NCI-H446 (cell line): ENCODE results near the gene DLGAP4.

Experiments used
- DNase-seq, 2 experiments: peaks; one replicate each; lab custom pipeline; 2025; lab: John Stamatoyannopoulos, UW

DLGAP4 gene

DNA sequence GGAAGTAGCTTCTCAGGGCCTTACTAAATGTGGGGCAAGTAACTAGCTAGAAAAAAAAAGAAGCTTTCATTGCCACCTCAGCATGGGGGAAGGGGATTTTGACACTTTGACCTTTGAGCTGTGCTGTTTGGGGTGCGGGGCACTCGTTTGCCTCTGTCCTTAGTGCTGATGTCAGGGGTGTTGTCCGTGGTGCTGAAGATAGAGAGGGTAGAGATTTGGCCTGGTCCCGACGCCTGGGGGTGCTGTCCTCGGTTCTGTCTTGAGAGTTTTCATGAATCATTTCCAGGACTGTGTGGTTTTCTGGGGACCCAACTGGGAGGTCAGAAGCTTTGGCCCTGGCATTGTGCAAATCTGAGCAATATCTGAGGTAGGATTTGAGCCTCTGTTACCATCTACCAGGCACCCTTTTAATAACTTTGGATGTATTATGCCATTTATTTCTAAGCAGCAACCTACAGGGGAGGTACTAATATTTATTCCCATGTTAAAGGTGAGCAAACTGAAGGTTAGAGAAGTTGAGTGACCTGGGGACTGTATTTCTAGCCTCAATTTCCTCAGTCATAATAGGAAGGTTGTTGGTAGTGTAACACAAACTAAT is 78.0 kb downstream of the DLGAP4 start:
- no peak for DNase-seq

DNA sequence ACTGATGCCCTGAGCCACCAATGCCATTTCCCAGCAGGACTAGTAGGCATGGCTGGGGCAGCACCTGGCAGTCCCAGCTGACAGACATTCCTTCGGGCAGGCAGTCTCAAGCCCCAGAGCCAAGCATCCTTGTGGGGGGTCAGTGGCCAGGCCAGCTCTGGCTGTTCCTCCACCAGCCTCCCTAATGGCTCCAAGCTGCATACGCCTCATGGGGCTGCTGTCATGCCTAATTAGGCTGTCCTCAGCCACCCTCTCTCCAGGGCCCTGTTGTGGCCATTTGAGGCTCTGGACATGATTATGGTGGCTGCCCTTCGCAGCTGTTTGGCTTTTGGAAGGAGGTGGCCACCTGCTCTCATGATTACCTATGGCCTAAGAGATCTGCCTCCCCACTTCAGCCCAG is 79.4 kb downstream of the DLGAP4 start:
- no peak for DNase-seq

DNA sequence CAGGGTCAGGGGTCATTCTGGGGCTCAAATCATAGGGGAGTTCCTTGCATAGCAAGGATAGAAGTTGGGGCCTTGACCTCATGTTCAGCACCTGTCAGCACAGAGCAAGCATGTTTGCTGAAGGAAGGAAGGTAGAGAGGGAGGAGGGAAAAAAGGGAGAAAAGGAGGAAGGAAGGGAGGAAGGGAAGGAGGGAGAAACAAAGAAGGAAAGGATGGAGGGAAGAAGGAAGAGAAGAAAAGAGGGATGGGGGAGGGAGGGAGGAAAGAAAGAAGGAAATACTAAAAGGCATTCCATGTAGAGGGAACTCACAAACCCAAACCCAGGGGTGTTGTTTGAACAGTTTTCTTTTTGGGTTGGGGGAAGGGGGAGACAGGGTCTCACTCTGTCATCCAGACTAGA is 80.1 kb downstream of the DLGAP4 start:
- no peak for DNase-seq

DNA sequence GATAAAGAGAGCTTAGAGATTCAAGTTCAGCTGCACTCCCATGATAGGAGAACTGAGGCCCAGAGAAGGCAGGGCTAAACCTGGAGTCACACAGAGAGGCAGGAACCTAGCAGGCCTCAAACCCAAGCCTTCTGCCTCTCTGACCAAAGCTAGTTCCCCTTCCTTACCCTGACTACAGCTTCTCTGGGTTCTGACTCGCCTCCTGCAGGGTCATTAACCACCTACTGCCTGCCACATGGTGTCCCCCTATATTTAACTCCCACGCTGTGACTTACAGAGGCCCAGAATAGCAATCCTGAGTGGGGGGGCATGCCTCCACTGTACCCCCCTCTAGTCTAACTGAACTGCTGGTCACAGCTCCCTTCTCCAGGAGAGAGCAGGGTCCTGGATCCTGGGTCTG is 84.1 kb downstream of the DLGAP4 start:
- no peak for DNase-seq

DNA sequence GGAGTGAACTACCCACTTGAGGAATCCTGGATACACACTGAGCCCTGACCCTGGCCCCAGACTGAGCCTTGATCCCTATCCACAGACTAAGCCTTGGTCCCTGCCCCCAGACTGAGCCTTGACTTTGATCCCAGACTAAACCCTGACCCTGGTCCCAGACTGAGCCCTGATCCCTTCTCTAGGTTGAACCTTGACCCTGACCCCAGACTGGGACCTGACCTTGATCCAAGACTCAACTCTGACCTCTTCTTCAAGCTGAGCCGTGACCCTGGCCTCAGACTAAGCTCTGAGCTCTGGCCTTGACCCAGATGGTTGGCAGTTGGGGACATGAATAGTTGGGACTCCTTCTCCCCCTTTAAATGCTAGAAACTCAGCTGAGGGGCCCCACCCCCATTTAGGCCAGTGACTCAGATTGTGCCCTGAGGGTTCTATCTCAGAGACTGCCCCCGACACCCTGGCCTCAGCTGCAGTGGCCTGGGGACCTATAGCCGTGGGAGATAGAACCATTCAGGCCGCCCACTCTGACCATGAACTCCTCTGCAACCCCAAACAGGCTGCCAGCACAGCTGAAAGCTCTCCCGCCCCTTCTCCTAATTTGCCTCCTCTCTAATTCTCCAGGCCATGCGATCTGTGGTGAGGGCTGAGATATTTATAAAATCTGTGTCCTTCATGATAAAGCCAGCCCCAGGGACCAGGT is 84.7 kb downstream of the DLGAP4 start:
- no peak for DNase-seq

DNA sequence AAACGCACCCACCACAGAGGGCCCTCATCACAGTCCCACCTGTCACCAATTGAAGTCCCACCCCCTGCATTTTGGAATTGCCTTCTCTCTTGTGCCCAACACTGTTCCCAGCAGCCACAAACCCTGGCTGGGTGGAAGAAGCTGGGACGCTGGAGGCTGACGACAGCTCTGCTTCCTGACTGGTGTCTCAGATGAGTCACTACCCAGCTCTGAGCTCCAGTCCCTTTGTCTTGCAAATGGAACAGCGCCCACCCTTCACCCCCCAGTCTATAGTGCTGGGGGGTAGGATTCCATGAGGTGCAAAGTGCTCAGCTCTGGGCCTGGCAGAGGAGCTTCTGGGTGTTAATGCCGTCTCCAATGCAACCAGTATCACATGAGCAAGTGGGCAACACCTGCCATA is 85.3 kb downstream of the DLGAP4 start:
- DNase-seq, result no peak

DNA sequence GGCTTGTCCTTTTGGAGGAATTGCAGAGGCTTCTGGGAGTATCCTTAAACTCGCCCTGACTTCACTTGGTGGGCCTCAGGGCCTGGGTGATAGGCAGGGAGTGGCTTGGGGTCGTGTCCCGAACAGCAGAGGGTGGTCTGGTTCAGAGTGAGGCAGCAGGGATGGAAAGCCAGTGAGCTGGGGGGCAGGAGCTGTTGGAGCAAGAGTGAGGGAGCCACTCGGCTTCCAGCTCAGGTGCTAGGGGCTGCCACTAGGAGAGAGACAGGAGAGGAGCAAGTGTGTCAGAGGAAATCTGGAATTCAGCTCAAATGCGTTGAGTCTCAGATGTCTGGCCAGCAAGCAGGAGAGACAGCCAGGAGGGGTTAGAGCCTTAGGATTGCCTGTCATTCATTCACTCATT is 85.8 kb downstream of the DLGAP4 start:
- DNase-seq, result no peak

DNA sequence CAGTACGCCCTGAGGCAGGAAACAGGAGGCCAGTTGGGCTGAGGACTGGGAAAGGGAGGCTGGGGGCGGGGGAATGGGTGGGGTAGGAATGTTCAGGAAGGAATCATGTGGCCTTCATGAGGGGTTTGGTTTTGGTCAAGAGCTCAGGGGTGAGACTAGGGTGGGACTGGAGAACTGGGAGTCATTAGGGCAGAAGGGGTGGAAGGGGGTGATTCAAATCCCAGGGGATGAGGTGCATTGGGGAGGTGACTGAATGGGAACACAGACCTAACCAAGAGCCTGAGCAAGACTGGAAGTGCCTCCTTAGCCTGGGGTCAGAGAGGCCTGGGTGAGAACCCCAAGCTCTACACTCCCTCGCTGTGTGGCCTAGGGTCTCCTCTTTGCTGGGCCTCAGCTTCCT is 86.8 kb downstream of the DLGAP4 start:
- DNase-seq, result no peak

DNA sequence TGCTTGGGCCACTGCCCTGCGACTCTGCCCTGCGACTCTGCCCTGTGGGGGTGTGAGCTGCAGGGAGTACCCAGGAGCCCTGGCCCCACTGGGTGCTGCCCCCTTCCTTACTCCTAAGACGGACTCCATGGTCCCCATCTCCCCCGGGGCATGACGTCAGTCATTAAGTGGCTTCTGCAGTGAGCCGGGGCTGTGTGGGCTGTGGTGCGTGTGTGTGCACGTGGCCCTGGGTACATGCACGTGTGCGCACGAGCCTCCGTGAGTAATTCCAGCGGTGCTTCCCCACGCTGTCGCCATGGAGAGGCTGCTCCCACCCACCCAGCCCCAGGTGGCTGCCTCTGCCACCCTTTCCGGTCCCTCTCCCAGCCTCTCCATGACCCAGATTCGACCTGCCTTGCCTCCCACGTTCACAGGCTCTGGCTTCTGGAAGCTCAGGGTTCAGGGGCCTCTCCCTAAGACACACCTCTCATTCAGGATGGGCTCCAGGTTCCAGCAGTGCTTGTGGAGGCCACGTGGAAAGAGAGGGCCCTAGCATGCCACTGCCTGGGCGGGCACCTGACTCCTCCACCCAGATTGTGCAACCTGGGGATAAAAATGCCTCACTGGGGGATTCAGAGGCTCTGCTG is 88.3 kb downstream of the DLGAP4 start:
- no peak for DNase-seq

DNA sequence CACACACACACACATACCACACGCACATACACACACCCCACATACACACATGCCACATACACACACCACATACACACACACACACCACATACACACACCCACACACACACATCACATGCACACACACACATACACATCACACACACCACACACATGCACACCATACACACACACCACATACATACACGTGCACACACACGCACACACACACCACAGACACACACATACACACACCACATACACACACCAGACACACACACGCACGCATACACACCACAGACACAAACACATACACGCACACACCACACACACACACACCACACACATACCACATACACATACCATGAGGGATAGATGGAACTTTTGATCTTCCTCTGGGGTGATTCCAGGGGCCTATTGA is 90.2 kb downstream of the DLGAP4 start:
- no peak for DNase-seq

DNA sequence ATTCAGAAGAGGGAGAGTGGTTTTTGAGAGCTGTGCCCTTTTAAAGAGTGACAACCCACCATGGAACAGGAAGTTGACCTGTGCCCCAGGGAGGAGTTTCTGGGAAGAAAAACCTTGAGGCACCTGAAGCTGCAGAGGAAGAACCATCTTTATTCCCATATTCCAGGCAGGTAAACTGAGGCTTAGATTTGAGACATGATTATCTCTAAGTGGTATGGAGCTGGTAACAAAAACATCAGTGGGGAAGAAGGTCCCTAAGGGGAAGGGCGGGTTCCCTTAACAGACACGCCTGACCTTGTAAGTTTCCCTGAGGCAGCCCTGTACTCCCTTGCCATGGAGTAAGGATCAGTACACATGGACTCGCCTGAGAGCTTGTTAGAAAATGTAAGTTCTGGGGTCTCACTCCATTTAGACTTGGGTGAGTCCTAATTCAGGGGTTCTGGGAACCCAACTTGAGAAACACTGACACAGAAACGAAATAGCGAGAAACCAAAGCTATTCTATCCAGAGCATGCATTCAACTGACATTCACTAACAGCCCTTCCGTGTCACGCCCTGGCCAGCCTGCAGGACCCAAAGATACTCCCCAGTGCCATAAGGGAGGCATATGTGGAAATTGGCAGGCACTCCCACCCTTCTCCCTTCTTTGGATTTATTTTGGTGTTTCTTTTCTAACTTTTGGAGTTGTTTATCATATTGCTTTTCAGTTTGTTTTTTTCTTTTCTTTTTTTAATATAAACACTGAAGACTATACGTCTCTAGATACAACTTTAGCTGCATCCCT is 90.9 kb downstream of the DLGAP4 start:
- DNase-seq, result no peak

DNA sequence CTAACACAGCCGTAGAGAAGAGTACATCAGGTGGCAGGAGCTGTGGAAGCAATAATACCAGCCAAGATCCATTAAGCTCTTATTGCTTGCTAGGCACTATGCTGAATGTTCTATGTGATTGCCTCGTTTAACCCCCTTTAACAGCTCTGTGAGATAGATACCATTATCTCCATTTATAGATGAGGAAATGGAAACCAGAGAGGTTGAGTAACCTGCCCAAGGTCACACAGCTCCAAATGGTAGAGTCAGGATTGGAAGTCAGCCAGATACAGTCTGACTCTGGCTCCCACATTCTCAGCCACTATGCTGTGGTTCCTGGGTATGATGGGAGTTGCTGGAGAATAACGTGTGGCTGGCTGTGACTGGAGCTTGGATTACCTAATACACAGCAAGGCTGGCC is 92.4 kb downstream of the DLGAP4 start:
- DNase-seq, result no peak

DNA sequence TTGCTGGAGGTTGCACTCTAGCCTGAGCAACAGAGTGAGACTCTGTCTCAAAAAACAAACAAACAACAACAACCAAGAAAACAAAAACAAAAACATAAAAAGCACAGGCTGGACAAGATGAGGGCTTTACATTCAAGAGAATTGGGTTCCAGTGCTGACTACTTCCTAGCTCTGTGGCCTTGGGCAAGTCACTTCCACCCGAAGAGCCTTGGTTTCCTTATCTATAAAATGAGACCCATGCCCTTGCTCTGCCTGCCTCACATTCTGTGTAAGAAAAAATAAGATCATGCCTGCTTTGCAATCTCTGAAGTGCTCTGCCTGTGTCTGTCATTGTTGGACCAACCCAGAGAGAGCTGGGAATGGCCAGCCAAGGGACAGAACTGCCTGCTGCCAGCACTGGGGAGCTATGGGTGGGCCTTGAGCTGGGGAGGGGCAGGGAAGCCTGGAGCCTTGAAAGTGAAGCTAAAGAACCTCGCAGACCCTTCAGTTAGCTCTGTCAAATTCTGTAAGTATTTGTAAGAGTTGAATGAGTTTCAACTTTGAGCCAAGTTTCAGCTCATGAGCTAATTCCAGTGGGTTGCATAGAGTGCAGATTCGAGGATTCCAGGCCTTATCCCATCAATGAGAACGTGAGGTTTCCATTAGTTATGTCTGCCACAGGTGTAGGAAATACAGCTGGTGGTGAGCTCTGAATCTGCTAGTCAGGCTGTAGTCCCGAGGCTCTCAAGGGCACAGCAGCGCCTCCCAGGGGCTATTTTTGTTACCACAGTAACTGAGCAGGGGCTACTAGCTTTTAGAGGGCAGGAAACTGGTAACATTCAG is 93.2 kb downstream of the DLGAP4 start:
- peak in 1 of 2 experiments; percentile 46 for DNase-seq

DNA sequence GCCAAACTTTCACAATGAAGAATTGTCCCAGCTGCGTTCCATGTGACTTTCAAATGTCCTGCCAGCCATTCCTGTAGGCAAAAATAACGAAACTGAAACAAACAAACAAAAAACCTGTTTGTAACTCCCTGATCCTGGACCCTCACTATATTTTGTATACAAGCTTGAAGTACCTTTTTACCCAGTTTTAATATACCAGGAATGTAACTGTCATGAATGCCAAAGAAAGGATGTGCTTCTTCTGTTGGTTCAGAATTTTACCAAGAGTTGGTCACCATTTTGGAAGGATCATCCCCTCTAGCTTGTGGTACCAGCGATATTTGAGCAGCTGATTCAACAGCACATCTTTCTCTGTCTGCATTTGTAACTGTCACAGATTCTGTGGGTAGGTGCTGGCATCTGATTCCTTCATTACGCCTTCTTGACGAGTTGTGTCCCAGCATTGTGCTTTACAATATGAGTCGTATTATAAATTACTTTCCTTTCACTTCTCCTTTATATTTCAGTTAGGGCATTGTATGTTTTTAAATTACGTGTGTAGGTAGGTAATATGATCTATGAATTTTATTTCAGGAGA is 93.9 kb downstream of the DLGAP4 start:
- DNase-seq, result no peak

DNA sequence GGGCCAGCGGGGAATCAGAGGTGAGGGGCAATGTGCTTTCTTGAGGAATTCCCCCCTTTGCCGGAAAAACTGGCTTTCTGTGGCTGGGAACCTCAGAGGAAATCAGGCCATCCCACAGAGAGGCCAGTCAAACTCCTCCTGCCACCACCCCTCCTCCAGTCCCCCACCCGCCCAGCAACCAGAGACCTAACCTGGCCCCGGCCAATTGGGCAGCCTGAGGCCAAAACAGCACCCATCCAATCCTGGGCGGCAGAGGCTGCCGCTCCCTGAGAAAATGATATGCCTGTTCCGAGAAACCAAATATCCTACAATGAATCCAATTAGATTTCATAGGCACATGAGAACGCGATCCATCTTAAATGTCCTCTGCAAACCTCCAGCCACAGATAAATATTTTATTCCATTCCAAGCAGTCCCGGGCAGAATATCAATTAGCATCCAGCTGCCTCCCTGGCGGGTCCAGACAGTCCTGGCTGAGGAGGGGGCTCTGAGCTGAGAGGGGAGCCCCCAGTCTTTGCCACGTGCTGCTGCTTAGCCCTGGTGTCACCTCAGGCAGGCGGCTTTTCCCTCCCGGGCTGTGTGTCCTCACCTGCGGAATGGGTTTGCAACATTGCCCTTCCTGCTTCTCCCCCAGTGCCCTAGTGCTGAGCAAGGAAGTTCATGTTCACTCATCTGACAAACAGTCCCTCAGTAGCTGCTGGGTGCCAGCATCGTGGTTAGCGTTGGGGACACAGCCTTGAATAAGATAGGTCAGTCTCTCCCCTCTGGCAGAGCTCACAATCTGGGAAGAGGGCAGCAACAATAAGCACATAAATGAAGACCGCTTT is 95.0 kb downstream of the DLGAP4 start:
- no peak for DNase-seq

DNA sequence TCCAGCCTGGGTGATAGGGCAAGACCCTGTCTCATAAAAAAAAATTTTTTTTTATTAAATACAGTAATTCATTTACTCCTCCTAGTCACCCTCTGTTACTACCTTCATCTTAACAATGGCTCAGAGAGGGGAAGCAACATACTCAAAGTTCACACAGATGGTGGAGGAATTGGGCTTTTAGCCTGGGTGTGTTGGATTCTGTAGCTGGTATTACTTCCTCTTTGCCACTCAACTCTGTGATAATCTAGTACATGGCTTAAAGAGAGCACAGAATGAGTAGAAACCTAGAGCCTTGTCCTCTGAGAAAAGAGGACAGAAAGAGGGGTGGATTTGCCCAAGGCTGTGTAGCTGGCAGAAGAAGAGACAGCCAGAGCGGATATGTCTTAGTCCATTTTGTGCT is 96.6 kb downstream of the DLGAP4 start:
- DNase-seq, result no peak

DNA sequence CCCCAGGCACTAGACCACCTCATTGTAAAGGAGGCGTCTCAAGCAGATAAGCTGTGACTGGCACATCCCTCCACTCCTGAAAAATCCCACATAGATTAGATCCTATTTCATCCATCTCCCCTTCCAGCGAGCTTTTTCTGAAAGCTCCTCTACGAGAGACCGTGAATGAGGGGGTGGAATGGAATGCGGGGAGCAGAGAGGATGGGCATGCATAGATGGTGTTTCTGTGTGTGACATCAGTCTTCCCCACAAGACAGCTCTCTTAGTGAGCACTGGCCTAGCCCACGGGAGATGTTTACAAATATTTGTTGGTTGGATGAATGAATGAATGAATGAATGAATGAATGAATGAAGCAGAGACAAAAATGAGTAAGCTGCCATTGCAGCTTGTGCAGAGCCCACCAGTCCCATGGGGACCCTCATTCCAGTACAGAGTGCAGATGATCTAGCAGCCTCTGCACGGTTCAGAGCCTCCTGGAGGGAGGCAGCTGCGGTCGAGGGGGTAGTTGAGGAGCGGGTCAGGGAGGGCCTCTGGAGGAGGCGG is 98.4 kb downstream of the DLGAP4 start:
- no peak for DNase-seq

DNA sequence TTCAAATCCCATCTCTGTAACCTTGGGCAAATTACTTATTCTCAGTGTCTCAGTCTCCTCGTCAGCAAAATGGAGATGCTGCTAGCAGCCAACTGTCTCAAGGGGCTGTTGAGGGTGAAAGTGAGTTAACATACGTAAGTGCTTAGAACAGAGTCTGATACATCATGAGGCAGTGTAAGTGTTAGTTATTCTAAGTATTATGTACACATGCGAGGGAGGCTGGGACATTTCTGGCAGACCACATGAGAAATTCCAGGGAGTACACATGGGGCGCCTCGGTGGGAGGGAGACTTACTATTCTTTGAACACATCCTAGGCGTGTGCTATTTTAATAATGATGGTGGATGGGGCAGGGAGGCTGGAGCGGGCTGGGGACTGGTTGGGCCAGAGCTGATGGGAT is 99.1 kb downstream of the DLGAP4 start:
- no peak for DNase-seq

DNA sequence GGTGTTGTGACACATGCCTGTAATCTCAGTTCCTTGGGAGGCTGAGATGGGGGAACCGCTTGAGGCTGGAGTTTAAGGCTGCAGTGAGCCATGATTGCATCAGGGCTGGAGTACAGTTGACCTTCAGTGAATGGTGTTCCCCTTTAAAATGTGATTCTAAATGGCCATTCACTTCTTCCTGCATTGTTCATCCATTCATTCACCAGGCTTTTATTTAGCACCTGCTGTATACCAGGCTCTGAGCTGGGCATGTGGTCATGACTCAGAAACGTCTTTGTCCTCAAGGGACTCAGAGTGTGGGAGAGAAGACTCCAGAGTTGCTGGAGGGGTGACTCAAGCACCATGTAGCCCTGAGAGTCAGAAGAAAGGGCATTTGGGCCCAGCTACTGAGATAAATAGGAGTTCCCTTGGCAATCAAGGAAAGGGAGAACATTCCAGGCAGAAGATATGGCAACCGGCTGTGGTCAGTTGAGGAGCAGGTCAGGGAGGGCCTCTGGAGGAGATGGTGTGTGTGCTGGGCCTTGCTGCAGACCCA is 101.1 kb downstream of the DLGAP4 start:
- no peak for DNase-seq

DNA sequence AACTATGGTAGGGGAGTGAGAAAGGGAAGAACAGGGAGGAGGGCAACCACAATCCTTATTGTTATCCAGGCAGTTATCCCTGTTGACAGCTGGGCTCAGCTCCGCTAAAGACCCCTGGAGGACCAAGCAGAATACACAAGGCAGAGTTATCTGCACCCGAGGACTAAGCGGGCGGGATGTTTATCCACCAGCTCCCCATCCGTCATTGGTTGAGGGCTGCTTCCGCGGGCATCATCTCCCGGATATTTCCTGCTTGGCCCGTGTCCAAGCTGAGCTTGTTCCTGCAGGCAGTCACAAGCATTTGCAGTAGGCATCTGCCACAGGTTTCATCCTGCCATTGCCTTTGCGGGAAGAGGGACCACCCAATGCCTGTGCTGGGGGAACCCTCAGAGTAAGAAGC is 102.1 kb downstream of the DLGAP4 start:
- peak in 1 of 2 experiments; percentile 23 for DNase-seq
